Nephron progenitor cell (in vitro differentiated cells): ENCODE results near the gene PSMB9.
"Not testable (repeated sequence)": the region's sequence is repeated elsewhere in the genome, so short reads cannot be mapped to it uniquely, and the experiment has no call there.

Source experiments
- DNase-seq: peaks from one replicate; pipeline ENCODE4 v3.0.0; 2021
- H3K27ac Mint-ChIP-seq: 2 replicates; pipeline ENCODE4 v1.8.0; 2021; ENCODE audit warnings: mild to moderate bottlenecking, moderate library complexity, mixed read lengths
- H3K27me3 Mint-ChIP-seq: 2 replicates; pipeline ENCODE4 v1.8.0; 2021; ENCODE audit warnings: mild to moderate bottlenecking, low read depth, mixed read lengths; ENCODE audit not compliant: poor library complexity
- H3K36me3 Mint-ChIP-seq: 2 replicates; pipeline ENCODE4 v1.8.0; 2021; ENCODE audit warnings: low read depth, mixed read lengths
- H3K4me1 Mint-ChIP-seq: 2 replicates; pipeline ENCODE4 v1.8.0; 2021; ENCODE audit warnings: mixed read lengths
- H3K4me3 Mint-ChIP-seq: 2 replicates; pipeline ENCODE4 v1.8.0; 2021; ENCODE audit warnings: mild to moderate bottlenecking, moderate library complexity, mixed read lengths
- H3K9me3 Mint-ChIP-seq: 2 replicates; pipeline ENCODE4 v1.8.0; 2021; ENCODE audit warnings: mild to moderate bottlenecking, moderate library complexity, mixed read lengths
- CTCF ChIP-seq: fragments of 200-600 bp; sonication (generic); IDR thresholded peaks from 2 replicates; pipeline ENCODE4 v1.5.0; 2021; ENCODE audit warnings: antibody characterized with exemption

Gene PSMB9

GRCh38 chr6:32853541-32854375 is at the start of gene PSMB9, which contains the start of gene TAP1:
TSS of gene PSMB9 (plus strand) at chr6:32854192. CDS start at chr6:32854230, 38 bp downstream.
TSS of gene TAP1 (minus strand) at chr6:32853704. CDS start at chr6:32853636, 68 bp downstream.
- DNase-seq = peak; percentile 85
- Mint-ChIP-seq H3K27me3 (peaks cover 98% of the 10 kb centered on the region), H3K9me3 (no peaks in the 10 kb centered on the region), H3K4me1 (peaks cover 19% of the 10 kb centered on the region), H3K27ac (no peak within 1 kb of the TSS), H3K36me3 (no peaks in the 10 kb centered on the region), H3K4me3 (peak within 1 kb of the TSS; percentile 87)
- TF ChIP-seq CTCF = peak; percentile 45

GRCh38 chr6:32805404-32805803 is 48.6 kb upstream of the PSMB9 start:
- H3K27ac Mint-ChIP-seq, H3K4me1 Mint-ChIP-seq, H3K36me3 Mint-ChIP-seq, DNase-seq, H3K9me3 Mint-ChIP-seq, H3K4me3 Mint-ChIP-seq: not testable (repeated sequence)
- H3K27me3 Mint-ChIP-seq = peaks cover 51% of the 10 kb centered on the region

GRCh38 chr6:32807020-32807580 is 46.9 kb upstream of the PSMB9 start:
- H3K4me3 Mint-ChIP-seq = no peak overlapping the region
- H3K4me1 Mint-ChIP-seq = no peaks in the 10 kb centered on the region
- no peaks in the 10 kb centered on the region for H3K9me3 Mint-ChIP-seq
- no peaks in the 10 kb centered on the region for H3K36me3 Mint-ChIP-seq
- no peak overlapping the region for H3K27ac Mint-ChIP-seq
- H3K27me3 Mint-ChIP-seq = peaks cover 36% of the 10 kb centered on the region
- no peak for DNase-seq
- no peak for TF ChIP-seq CTCF

DNA sequence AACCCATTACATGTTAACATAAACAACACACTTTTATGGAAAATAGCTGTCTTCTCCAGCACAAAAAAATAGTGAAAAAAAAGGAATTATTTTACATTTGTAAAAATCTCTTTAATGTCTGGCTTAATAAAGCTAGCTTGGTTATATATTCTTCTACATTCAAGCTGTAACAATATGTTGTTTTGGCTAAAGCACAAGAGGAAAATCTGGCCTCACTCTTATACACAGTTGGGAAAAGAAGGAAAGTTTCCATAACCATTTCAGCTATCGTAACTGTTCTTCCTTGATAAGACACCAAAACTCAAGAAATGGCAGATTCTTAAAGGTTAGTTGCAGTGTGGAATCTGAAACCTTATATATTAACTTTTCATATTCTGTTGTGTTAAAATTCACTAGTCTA is 44.8 kb upstream of the PSMB9 start:
- Mint-ChIP-seq H3K9me3 (no peaks in the 10 kb centered on the region), H3K4me3 (no peak overlapping the region), H3K4me1 (peaks cover under 1% of the 10 kb centered on the region), H3K27ac (no peak overlapping the region), H3K27me3 (peaks cover 19% of the 10 kb centered on the region), H3K36me3 (no peaks in the 10 kb centered on the region)
- TF ChIP-seq CTCF = no peak
- no peak for DNase-seq

DNA sequence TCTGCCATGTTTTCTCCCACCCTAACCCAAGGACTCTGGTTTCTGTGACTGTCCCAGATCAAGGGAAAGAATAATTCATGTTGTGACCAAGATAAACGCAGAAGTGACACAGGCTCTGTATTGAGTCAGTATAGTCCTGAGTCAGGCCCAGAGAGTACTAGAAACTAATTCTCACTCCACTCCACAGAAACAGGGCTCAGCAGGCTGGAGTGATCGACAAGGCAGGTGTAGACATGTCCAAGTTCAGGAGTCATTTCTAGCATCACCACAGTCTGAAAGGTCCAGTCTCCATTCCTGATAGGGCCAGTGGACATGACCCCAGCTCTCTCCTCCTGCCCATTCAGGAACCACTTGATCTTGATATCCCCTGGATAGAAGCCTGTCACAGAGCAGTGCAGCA is 39.8 kb upstream of the PSMB9 start:
- no peak overlapping the region for H3K27ac Mint-ChIP-seq
- no peak for TF ChIP-seq CTCF
- H3K4me1 Mint-ChIP-seq = peaks cover 12% of the 10 kb centered on the region
- H3K9me3 Mint-ChIP-seq = no peaks in the 10 kb centered on the region
- no peak for DNase-seq
- no peaks in the 10 kb centered on the region for H3K36me3 Mint-ChIP-seq
- H3K27me3 Mint-ChIP-seq = peaks cover 19% of the 10 kb centered on the region
- H3K4me3 Mint-ChIP-seq = no peak overlapping the region

DNA sequence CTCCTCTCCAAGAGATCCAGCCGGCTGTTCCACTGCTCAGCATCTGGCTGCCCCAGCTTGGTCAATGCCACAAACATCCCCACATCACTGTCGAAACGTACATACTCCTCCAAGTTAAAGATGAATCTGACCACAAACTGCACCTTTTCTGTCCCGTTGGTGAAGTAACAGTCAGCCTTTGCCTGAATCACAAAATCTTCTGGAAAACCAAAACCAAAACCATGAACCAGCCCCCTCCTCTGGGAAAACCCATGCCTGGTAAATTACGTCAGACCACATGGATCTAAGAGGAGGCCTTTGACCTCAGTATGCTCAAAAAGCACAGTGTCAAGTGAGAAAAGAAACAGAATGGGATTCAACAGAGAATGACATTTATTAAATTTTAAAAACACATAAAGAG is 38.9 kb upstream of the PSMB9 start:
- Mint-ChIP-seq H3K4me1 (peaks cover 20% of the 10 kb centered on the region), H3K36me3 (no peaks in the 10 kb centered on the region), H3K27me3 (peaks cover 27% of the 10 kb centered on the region), H3K4me3 (no peak overlapping the region), H3K9me3 (no peaks in the 10 kb centered on the region), H3K27ac (no peak overlapping the region)
- DNase-seq = no peak
- no peak for TF ChIP-seq CTCF
